ENCODE measurements around the gene MEIG1. TPM values are rescaled to one million over a fixed set of nuclear protein-coding genes. Genes with fewer than 3 reads are reported as not detected.

MEIG1 gene
- polyA plus RNA-seq, 2 of the 4 experiments (the other 2 are of a cell fraction): 0.79 to 1.9 TPM

DNA sequence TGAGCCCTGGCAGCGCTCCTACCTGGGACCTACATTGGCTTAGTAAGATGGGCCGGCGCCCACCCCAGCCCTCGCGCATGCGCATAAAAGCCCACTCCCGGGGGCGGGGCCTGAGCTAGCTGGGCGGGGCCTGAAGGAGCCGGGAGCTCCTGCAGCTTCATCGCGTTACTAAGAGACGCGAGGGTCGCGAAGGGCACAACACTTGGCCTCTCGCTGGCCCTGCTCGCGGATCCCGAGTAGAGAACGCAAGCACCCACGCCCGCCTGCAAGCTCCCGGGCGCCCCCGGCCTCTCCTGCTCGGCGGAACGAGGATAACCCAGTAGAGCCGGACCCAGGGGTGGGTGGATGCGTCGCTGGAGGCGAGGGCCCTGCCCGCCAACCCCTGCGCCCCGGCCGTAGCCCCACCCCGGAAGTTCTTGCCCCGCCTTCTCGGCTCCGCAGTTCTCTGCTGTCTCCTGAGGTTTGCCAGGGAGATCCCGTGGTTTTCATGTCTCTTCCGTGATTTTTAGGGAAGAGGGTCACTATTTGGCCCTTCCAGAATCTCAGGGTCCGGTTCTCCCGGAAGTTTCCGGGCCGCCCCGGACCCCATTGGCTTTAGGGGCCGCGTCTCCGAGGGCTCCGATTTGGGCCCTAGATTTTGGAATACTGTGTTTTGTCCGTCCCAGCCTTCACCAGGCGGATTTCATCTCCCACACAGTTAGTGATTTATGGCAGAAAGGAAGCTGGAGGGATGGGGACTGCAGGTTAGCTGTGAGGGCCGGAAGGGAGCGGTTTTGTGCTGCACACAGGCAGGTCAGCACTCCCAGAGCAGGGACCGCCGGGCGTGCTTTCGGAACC lies at the start of gene MEIG1 (continued):
- TF ChIP-seq, protein P1, sequence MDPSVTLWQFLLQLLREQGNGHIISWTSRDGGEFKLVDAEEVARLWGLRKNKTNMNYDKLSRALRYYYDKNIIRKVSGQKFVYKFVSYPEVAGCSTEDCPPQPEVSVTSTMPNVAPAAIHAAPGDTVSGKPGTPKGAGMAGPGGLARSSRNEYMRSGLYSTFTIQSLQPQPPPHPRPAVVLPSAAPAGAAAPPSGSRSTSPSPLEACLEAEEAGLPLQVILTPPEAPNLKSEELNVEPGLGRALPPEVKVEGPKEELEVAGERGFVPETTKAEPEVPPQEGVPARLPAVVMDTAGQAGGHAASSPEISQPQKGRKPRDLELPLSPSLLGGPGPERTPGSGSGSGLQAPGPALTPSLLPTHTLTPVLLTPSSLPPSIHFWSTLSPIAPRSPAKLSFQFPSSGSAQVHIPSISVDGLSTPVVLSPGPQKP (IDR thresholded peaks at IDR 0.05; ENCODE audit: low read depth, low read length): no peak
- TF ChIP-seq HOXB5 (CRISPR knock-in tag; IDR thresholded peaks at IDR 0.05) (peak; percentile 53; the same call in 1 of the 2 replicates), CHD4 (IDR thresholded peaks at IDR 0.05; ENCODE audit: borderline replicate concordance) (no peak), CBX8 (IDR thresholded peaks at IDR 0.05) (no peak), NR3C1 (IDR thresholded peaks at IDR 0.05) (no peak), POLR2A (IDR thresholded peaks at IDR 0.05; ENCODE audit: low read length) (peak; percentile 75), RNF2 (IDR thresholded peaks at IDR 0.05; ENCODE audit: borderline replicate concordance, low read depth) (no peak), MYC (IDR thresholded peaks at IDR 0.05; ENCODE audit: borderline replicate concordance, low read length) (peak; percentile 25; the same call in 1 of the 2 replicates), JUNB (IDR thresholded peaks at IDR 0.05) (no peak), GATA3 (IDR thresholded peaks at IDR 0.05; ENCODE audit: borderline replicate concordance) (no peak; the same call in 1 of the 2 replicates), RFX5 (IDR thresholded peaks at IDR 0.05) (peak; percentile 64; the same call in 1 of the 2 replicates)
- TF ChIP-seq, protein P2, sequence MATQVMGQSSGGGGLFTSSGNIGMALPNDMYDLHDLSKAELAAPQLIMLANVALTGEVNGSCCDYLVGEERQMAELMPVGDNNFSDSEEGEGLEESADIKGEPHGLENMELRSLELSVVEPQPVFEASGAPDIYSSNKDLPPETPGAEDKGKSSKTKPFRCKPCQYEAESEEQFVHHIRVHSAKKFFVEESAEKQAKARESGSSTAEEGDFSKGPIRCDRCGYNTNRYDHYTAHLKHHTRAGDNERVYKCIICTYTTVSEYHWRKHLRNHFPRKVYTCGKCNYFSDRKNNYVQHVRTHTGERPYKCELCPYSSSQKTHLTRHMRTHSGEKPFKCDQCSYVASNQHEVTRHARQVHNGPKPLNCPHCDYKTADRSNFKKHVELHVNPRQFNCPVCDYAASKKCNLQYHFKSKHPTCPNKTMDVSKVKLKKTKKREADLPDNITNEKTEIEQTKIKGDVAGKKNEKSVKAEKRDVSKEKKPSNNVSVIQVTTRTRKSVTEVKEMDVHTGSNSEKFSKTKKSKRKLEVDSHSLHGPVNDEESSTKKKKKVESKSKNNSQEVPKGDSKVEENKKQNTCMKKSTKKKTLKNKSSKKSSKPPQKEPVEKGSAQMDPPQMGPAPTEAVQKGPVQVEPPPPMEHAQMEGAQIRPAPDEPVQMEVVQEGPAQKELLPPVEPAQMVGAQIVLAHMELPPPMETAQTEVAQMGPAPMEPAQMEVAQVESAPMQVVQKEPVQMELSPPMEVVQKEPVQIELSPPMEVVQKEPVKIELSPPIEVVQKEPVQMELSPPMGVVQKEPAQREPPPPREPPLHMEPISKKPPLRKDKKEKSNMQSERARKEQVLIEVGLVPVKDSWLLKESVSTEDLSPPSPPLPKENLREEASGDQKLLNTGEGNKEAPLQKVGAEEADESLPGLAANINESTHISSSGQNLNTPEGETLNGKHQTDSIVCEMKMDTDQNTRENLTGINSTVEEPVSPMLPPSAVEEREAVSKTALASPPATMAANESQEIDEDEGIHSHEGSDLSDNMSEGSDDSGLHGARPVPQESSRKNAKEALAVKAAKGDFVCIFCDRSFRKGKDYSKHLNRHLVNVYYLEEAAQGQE (IDR thresholded peaks at IDR 0.05): peak; percentile 54
- TF ChIP-seq, protein P3, sequence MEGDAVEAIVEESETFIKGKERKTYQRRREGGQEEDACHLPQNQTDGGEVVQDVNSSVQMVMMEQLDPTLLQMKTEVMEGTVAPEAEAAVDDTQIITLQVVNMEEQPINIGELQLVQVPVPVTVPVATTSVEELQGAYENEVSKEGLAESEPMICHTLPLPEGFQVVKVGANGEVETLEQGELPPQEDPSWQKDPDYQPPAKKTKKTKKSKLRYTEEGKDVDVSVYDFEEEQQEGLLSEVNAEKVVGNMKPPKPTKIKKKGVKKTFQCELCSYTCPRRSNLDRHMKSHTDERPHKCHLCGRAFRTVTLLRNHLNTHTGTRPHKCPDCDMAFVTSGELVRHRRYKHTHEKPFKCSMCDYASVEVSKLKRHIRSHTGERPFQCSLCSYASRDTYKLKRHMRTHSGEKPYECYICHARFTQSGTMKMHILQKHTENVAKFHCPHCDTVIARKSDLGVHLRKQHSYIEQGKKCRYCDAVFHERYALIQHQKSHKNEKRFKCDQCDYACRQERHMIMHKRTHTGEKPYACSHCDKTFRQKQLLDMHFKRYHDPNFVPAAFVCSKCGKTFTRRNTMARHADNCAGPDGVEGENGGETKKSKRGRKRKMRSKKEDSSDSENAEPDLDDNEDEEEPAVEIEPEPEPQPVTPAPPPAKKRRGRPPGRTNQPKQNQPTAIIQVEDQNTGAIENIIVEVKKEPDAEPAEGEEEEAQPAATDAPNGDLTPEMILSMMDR (IDR thresholded peaks at IDR 0.05): no peak

DNA sequence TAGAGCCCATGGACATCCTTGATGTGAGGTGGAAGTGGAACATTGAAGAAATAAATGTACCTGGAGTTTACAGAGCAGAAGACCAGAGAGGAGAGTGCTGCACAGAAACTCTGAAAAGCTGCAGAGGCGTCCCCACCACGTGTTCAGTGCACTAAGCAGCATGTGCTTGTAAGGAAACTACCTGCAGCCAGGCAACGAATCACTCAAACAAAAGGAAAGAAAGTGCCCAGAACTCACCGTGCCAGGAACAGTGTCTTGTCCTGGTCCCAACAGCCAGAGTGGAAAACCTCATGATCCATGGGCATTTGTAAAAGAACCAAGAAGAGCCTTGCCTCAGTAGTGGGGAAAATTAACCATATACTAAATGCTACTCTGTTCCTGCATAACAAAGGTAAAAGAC lies 48.2 kb upstream of the MEIG1 start:
- no peak for TF ChIP-seq ZNF302 (CRISPR knock-in tag; IDR thresholded peaks at IDR 0.05)
- TF ChIP-seq JUN (IDR thresholded peaks at IDR 0.05): no peak
- no peak for TF ChIP-seq MYC (IDR thresholded peaks at IDR 0.05; ENCODE audit: borderline replicate concordance, low read length)
- no peak for TF ChIP-seq KDM1A (IDR thresholded peaks at IDR 0.05; ENCODE audit: low read depth)
- TF ChIP-seq, protein P4, sequence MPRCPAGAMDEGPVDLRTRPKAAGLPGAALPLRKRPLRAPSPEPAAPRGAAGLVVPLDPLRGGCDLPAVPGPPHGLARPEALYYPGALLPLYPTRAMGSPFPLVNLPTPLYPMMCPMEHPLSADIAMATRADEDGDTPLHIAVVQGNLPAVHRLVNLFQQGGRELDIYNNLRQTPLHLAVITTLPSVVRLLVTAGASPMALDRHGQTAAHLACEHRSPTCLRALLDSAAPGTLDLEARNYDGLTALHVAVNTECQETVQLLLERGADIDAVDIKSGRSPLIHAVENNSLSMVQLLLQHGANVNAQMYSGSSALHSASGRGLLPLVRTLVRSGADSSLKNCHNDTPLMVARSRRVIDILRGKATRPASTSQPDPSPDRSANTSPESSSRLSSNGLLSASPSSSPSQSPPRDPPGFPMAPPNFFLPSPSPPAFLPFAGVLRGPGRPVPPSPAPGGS (IDR thresholded peaks at IDR 0.05): no peak
- no peak for TF ChIP-seq JUNB (IDR thresholded peaks at IDR 0.05)
- TF ChIP-seq HDAC2 (IDR thresholded peaks at IDR 0.05): no peak
- no peak for TF ChIP-seq RARB (CRISPR knock-in tag; IDR thresholded peaks at IDR 0.05)
- TF ChIP-seq, protein P3 (IDR thresholded peaks at IDR 0.05): no peak
- no peak for TF ChIP-seq ESRRA (IDR thresholded peaks at IDR 0.05; ENCODE audit: borderline replicate concordance, low read length)
- no peak for TF ChIP-seq CHD2 (IDR thresholded peaks at IDR 0.05; ENCODE audit: low read length, partially characterized antibody)
- Histone ChIP-seq H3K27ac (no peak overlapping the region), H3K9me3 (peaks cover 64% of the 10 kb centered on the region), H3K4me2 (no peak overlapping the region), H3K4me1 (no peaks in the 10 kb centered on the region), H3K4me3 (no peak overlapping the region)
- 95% methylated on average over 4 of the region's 4 CpGs for whole genome bisulfite sequencing (ENCODE audit: missing lambda C conversion rate)
- ChIA-PET CTCF (no interaction called here), POLR2A (no interaction called here)
- DNase-seq (ENCODE audit: low read depth in 1 of 2, low spot score in 1 of 2) (no peak), FAIRE-seq (no peak), ATAC-seq (no peak)
